OCI-LY7 (cell line): ENCODE measurements around the gene IDI2.
"Not testable (repeated sequence)": the region's sequence is repeated elsewhere in the genome, so short reads cannot be mapped to it uniquely, and the experiment has no call there.

ENCODE experiments used
- CTCF ChIP-seq: fragments of 200-600 bp; sonication (generic); conservative IDR thresholded peaks from 2 replicates; pipeline ENCODE4 v1.5.1; 2014; ENCODE audit warnings: mild to moderate bottlenecking, antibody characterized with exemption, low read length, moderate library complexity, mixed read lengths
- EZH2phosphoT487 ChIP-seq: fragments of 200-600 bp; sonication (generic); IDR thresholded peaks from 2 replicates; pipeline ENCODE4 v1.6.1; 2018; ENCODE audit warnings: low read depth, borderline replicate concordance, mild to moderate bottlenecking, mixed run types, antibody characterized with exemption, low read length, moderate library complexity, mixed read lengths

GRCh38 chr10:1066734-1067133 is 41.1 kb upstream of the IDI2 start:
- TF ChIP-seq CTCF, EZH2phosphoT487: not testable (repeated sequence)
